HFFc6 (cell line): ENCODE results near the gene TMEM190. TPM values are rescaled to one million over a fixed set of nuclear protein-coding genes. Genes with fewer than 3 reads are reported as not detected.

Experiments used
- DNase-seq: peaks from one replicate; pipeline ENCODE4 v3.0.0-alpha.2; 2018
- H3K27ac Mint-ChIP-seq: 2 replicates; pipeline ENCODE4 v1.8.0; 2020; ENCODE audit warnings: mild to moderate bottlenecking, mixed read lengths
- H3K27me3 Mint-ChIP-seq: 2 replicates; pipeline ENCODE4 v1.8.0; 2021; ENCODE audit warnings: mild to moderate bottlenecking, moderate library complexity, mixed read lengths; ENCODE audit not compliant: insufficient read depth
- H3K36me3 Mint-ChIP-seq: 2 replicates; pipeline ENCODE4 v1.8.0; 2021; ENCODE audit warnings: low read depth, mixed read lengths
- H3K4me1 Mint-ChIP-seq: 2 replicates; pipeline ENCODE4 v1.8.0; 2020; ENCODE audit warnings: low read depth, mixed read lengths
- H3K4me3 Mint-ChIP-seq: 2 replicates; pipeline ENCODE4 v1.8.0; 2020; ENCODE audit warnings: mild to moderate bottlenecking, moderate library complexity, mixed read lengths
- H3K9me3 Mint-ChIP-seq: 2 replicates; pipeline ENCODE4 v1.8.0; 2020; ENCODE audit warnings: mild to moderate bottlenecking, mixed read lengths
- CTCF ChIP-seq: fragments of 200-600 bp; sonication (generic); IDR thresholded peaks from 2 replicates; pipeline ENCODE4 v1.5.0; 2021; ENCODE audit warnings: antibody characterized with exemption, mild to moderate bottlenecking
- total RNA-seq, 6 experiments: library from RNA; stranded (reverse); fragmentation: NEBNext Ultra II Directional; extraction: Animal tissue kit (Norgen Biotek cat#: 25700); gene quantifications; 2 replicates in 1 of 6; 3 replicates in 5 of 6; pipeline ENCODE4 v1.2.3, GENCODE V29; 2021

The TMEM190 gene
- total RNA-seq, 6 experiments from 2014 or later: 0.33 to 1.1 (median 0.61) TPM; not detected in 3

- Mint-ChIP-seq H3K27ac (no peak overlapping the region), H3K4me3 (no peak overlapping the region), H3K9me3 (no peaks in the 10 kb centered on the region), H3K36me3 (no peaks in the 10 kb centered on the region), H3K4me1 (peaks cover 9% of the 10 kb centered on the region), H3K27me3 (no peaks in the 10 kb centered on the region)
- TF ChIP-seq CTCF: no peak
- DNase-seq: no peak
These were observed 918 bp downstream of the TMEM190 start for GRCh38 chr19:55377356-55378131.

- H3K27me3 Mint-ChIP-seq: no peaks in the 10 kb centered on the region
- no peaks in the 10 kb centered on the region for H3K9me3 Mint-ChIP-seq
- TF ChIP-seq CTCF: no peak
- H3K36me3 Mint-ChIP-seq: no peaks in the 10 kb centered on the region
- no peak overlapping the region for H3K27ac Mint-ChIP-seq
- no peak for DNase-seq
- H3K4me3 Mint-ChIP-seq: no peak overlapping the region
- H3K4me1 Mint-ChIP-seq: peaks cover under 1% of the 10 kb centered on the region; the same call in 1 of the 2 replicates
These were observed 2.5 kb downstream of the TMEM190 start for GRCh38 chr19:55379174-55379573.

- H3K4me3 Mint-ChIP-seq: no peak overlapping the region
- H3K9me3 Mint-ChIP-seq: peaks cover 7% of the 10 kb centered on the region
- H3K27ac Mint-ChIP-seq: no peak overlapping the region
- no peak for TF ChIP-seq CTCF
- peaks cover 8% of the 10 kb centered on the region for H3K27me3 Mint-ChIP-seq
- DNase-seq: no peak
- peaks cover 8% of the 10 kb centered on the region for H3K4me1 Mint-ChIP-seq
- peaks cover 14% of the 10 kb centered on the region for H3K36me3 Mint-ChIP-seq
These were observed 5.4 kb downstream of the TMEM190 start for GRCh38 chr19:55382013-55382412.

GRCh38 chr19:55382522-55383054, 6.0 kb downstream of the TMEM190 start:
- TF ChIP-seq CTCF: no peak
- no peak overlapping the region for H3K27ac Mint-ChIP-seq
- peaks cover 7% of the 10 kb centered on the region for H3K9me3 Mint-ChIP-seq
- peaks cover 20% of the 10 kb centered on the region for H3K36me3 Mint-ChIP-seq
- DNase-seq: no peak
- H3K27me3 Mint-ChIP-seq: peaks cover 8% of the 10 kb centered on the region
- H3K4me3 Mint-ChIP-seq: peak overlapping the region; percentile 74
- H3K4me1 Mint-ChIP-seq: peaks cover 12% of the 10 kb centered on the region

GRCh38 chr19:55383279-55384130, 6.9 kb downstream of the TMEM190 start:
- Mint-ChIP-seq H3K27ac (peak overlapping the region; percentile 43; the same call in 1 of the 2 replicates), H3K4me1 (peaks cover 21% of the 10 kb centered on the region), H3K27me3 (peaks cover 8% of the 10 kb centered on the region), H3K36me3 (peaks cover 27% of the 10 kb centered on the region), H3K9me3 (peaks cover 7% of the 10 kb centered on the region), H3K4me3 (peak overlapping the region; percentile 74)
- peak; percentile 22; the same call in 1 of the 2 replicates for TF ChIP-seq CTCF
- peak; percentile 60 for DNase-seq
